Gastrocnemius medialis (tissue), 4 donors: ENCODE results near the gene DTYMK.

ENCODE experiments used
- CTCF ChIP-seq, 5 experiments: fragments of 450-650 bp in 3 of 5; fragments of 200-600 bp in 2 of 5; sonication (generic) in 2 of 5; IDR thresholded peaks in 4 of 5; conservative IDR thresholded peaks in 1 of 5; 1 replicate in 4 of 5; 2 replicates in 1 of 5; pipeline ENCODE4 v1.5.1; 2016 to 2019; ENCODE audit warnings: antibody characterized with exemption in 5 of 5, mild to moderate bottlenecking in 3 of 5, moderate library complexity in 3 of 5
- POLR2A ChIP-seq, 2 donors: fragments of 450-650 bp; IDR thresholded peaks; one replicate each; pipeline ENCODE4 v1.6.1; 2017; ENCODE audit warnings: antibody characterized with exemption in 2 of 2, mild to moderate bottlenecking in 2 of 2, moderate library complexity in 2 of 2

GRCh38 chr2:241675885-241676284 is 10.7 kb downstream of the DTYMK start:
- no peak for TF ChIP-seq CTCF (IDR thresholded peaks at IDR 0.05 in 4 of 5, conservative IDR thresholded peaks at IDR 0.05 in 1 of 5)
- TF ChIP-seq POLR2A (IDR thresholded peaks at IDR 0.05): no peak
